GM18505 (cell line): ENCODE results near the gene DCTN4.

ENCODE experiments used
- ATAC-seq: cut with Tn5 transposase; IDR thresholded peaks from one replicate; pipeline ENCODE4 v1.9.1; 2021; ENCODE audit not compliant: unreplicated experiment
- POLR2A ChIP-seq: IDR thresholded peaks from 4 replicates; pipeline ENCODE4 v1.6.1; 2011; ENCODE audit warnings: borderline replicate concordance; ENCODE audit not compliant: insufficient read depth, insufficient read length; ENCODE audit errors: extremely low read depth

DCTN4 gene

DNA sequence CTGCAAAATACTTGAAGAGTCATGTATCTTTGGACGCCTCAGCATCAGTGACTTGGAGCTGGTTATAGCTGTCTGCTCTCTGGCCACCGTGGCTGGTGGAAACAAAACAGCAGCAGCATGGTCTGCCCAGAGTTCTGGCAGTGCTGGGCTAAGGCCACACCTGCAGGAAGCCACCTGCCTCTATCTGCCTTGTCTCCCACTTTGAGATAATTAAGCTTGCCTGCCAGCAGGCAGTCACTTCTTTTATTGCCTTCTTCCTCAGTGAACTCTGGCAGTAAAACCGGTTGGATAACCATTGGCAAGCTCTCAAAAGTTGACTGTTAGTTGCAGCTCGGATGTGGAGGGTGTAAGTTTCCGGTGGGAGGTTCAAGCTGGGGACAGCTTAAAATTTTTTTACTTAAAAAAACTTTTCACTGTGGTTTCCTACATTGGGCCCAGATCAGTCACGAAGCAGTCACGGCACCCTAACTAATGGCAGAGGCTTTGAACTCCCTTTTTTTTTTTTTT lies 24.7 kb upstream of the DCTN4 start:
- no peak for TF ChIP-seq POLR2A
- ATAC-seq, result peak; percentile 44

DNA sequence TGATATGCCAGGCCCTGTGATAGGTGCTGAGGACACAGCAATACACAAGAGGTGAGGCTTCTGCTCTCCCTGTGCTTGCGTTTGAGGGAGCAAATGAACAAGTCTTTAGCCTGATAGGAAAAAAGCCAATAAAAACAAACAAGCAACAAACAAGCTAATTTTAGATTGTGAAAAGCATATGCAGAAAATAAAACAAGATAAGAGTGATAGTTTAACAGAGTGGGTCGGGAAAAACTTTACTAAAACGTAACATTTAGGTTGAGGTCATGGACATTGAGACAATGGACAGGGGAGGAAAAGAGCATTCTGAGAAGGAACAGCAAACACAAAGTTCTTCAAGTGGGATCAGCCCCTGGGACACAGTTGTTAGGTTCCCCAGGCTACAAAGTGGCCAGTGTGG lies 24.0 kb upstream of the DCTN4 start:
- no peak for TF ChIP-seq POLR2A
- ATAC-seq, result no peak

DNA sequence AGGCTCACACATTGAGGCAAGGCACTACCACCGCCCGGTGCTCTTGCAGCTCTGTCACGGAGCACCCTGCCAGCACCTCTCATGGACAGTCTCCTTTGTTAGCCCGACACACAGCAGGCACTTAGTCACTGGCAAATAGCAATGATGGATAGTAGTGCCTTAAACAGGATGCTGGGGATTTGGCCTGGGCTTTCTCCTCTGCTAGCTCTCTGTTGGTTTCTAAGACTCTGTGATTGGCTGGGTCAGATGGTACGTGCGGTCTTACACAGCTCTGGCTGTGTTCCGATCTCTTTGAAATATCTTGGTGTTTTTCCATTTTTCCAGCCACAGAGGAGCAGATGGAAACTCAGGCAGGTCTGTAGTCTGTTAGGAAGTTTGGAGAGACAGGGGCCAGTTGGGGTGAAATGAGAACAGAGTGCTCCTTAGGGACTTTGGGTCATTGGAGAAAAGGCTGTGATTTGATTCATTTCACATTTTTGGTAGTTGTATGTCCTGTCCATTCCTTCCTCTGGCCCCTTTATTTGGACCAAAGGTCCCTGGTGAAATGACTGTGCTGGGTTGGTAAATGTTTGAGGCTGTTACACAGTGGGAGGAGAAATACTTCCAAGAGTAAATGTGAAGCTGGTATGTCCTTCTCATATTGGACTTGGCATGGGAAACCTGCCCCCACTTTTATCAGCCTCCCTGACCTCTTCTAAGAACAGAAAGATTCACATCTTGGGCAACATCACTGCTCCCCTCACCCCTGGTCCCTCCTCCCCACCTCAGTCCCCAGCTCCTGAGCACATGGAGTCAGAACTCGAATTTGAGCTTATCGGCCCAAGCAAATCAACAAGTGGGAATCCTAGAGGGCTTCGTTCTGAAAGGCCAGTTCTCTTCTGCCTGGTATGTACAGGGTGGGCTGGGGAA lies 23.1 kb upstream of the DCTN4 start:
- no peak for TF ChIP-seq POLR2A
- no peak for ATAC-seq

DNA sequence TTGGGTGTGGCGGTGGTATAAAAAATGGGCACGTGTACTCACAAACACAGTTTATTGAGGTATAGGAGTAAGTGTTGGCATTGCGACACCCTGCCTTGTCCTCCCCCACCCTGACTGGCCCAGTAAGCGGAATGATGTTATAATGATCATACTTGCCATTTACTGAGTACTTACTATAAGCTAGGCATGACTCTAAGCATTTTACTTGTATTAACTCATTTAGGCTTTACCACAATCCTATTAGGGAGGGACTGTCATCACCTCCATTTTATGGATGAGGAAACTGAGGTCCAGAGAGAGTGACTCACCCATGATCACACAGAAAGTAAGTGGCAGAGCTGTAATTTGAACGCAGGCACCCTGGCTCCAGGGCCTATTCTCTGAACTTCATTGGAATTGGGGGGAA lies 22.0 kb upstream of the DCTN4 start:
- no peak for ATAC-seq
- TF ChIP-seq POLR2A, result no peak

DNA sequence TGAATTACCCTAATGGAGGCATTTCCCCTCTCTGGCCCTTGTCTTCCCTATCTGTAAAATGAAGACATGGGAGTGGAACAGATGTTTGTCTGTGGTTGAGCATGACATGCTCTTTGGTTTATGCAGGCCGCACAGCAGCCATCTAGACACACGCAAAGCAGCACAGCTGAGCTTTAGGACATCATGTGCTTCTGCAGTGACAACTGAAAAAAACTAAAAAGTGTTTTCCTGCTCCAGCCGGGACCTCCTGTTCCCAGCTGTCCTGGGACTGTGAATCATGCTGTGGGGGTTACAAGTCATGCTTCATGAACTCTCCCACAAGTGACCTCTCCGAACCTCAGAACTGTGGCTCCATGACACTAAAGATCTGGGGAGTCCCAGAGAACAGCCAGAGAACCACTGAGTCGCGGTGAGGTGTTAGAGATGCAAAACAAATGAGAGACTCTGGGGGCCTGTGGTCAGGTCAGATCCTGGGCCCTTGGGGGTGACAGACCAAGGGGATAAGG lies 21.4 kb upstream of the DCTN4 start:
- TF ChIP-seq POLR2A, result peak; percentile 23

DNA sequence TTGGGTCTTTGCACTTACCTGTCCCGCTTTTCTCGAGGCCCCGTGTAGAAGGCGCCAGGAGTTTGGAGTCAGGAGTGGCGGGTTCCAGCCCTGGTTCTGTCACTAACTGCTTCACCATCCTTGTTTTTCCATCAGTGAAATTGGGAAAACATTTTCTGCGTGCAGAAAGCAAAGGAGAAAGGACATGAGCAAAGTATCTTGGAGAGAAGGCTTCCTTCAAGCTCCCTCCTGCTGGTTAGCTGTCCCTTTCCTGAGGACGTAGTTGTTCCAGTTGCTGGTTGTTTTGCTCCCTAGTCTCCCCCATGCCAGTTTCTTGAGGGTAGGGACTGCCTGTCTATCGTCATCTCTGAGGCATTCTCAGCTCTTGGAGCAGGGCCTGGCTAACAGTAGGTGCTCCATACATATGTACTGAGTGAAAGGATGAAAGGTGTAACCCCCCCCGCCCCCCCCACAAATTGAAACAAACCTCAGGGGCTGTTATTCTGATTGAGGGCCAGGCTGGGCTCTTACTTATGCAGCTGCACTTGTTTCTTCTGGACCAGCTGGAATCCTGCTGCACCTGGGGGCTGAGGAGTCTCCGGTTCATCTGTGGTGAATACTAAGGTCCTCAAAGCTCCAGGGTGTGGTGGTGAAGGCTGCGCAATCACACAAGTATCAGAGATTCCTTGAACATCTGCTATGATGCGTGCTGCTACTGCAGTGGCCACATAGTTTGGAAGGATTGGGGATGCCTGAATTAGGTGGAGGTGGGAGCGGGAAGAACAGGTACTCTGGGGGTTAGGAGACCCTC lies 20.8 kb upstream of the DCTN4 start:
- ATAC-seq, result no peak
- TF ChIP-seq POLR2A, result no peak

More for the DNA sequence above, 21.4 kb upstream of the DCTN4 start:
- ATAC-seq, result peak; percentile 45

DNA sequence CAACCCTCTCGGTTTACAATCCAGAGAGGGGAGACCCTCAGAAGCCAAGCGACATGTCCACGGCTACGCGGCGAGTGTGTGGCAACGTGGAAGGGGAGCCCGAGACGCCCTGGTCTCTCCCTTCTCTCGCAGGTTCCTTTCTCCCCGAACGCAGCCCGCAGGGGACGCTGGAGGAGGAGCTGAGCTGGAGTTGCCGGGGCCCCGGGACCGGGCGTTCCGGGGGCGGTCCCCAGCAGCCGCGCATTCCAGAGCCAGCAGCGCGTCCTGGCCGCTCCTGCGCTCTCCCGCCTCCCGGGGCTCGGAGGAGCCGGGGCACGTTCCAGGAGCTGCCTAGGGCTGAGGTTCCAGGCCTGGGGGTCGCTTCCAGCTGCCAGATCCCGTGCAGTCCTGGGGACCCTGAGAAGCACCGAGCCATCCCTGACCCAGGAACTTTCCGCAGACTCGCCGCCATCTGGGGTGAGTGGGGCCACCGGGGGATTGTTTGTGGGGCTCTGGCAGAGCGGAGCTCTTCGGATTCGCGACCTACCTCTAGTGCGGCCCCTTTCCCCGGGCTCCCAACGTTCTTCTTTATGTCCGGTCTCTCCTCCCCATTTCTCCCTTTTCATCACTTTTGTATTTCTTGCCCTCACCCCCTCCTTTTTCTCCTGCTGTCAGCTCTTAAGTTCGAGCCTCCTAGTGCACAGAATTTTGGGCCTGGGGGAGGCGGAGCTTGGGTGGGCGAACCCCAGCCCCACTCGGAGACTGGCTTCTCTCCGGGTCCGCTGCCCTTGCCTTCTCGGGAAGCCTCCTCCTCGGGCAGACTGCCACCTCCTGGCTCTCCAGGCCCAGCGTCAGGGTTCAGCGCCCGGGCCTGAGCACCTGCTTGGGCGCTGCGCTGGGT lies 19.9 kb upstream of the DCTN4 start, which contains the start of gene SMIM3:
Gene SMIM3 (plus strand): TSS at position 241 of the 880 bp plus-strand sequence. CDS start 16,684 bp downstream, outside the sequence.
- peak; percentile 30 for ATAC-seq
- peak; percentile 18 for TF ChIP-seq POLR2A

DNA sequence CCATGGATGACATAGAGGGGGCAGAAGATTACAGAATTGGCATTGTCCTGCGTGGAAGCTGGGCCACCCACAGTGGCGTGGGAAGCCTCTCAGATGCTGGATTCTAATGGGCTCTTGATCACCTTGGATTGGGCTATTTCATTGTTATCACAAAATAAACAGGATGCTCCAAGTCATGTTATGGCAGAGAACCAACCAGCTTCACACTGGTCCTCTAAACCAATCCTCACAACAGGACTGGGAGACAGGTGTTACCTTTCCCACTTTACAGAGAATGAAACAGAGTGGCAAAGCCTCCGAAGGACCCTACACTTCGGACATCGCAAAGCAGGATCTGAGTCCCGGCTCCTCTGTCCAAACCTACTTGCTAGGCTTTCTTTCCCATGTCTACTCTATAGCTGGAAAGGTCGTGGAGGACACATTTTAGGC lies 19.3 kb upstream of the DCTN4 start:
- ATAC-seq, result peak; percentile 1
- TF ChIP-seq POLR2A, result no peak

DNA sequence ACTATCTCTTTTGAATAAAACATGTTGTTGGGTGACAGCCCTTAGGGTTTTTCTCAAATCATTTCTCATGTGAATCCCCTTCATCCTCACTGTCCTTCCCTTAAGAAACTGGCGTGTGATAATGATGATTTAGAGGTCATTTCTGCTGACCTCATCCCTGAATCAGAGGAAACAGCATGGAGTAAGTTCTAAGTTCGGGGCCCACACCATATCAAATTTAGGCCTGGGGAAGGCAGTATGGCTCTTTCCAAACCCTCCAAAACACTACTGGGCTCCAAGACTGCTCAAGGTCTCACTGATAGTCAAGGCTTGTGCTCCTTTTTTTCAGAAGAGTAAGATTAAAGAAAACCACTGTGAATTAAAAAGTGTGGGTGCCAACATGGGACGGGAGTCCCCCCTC lies 18.9 kb upstream of the DCTN4 start:
- TF ChIP-seq POLR2A, result no peak

DNA sequence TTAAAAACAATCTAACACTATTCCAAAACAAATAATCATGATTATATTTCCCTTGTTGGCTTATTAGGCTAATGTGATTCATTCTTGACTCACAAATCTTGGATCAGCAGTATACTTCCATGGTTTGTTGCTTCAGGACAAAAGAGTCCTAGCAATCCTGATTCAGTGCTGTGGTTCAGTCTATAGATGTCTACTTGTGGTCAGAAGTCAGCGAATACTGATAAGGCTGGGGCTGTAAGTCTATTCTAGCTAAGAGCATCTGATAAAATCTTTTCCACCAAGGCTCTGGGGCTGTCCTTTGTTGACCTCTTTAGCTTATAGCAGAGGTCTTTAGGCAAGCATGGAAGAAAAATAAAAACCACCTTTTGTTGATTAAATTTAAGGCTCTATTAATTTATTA lies 15.3 kb upstream of the DCTN4 start:
- ATAC-seq, result no peak
- no peak for TF ChIP-seq POLR2A

More for the DNA sequence above, 18.9 kb upstream of the DCTN4 start:
- ATAC-seq, result no peak

DNA sequence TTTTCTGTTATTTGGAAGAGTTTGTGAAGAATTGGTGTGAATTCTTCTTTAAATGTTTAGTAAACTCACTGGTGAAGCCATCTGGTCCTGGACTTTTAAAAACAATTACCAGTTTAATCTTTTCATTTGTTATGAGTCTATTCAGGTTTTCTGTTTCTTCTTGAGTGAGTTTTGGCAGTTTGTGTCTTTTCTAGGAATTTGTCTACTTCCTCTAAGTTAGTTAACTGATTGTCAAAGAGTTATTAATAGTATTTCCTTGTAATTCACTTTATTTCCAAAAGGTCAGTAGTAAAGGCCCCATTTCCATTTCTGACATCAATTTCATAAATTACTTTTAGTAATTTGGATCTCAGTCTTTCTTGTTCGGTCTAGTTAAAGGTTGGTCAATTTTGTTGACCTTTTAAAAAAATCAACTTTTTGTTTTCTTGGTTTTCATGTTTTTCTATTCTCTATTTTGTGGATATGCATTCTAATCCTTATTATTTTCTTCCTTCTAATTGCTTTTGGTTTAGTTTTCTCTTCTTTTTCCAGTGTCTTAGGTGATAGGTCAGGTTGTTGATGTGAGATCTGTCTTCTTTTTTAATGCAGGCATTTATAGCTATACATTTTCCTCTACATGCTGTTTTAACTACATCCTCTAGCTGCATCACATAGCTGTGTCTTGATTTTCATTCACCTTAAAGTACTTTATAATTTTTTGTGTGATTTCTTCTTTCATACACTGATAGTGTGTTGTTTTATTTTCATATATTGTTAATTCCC lies 12.4 kb upstream of the DCTN4 start:
- TF ChIP-seq POLR2A, result no peak
- ATAC-seq, result no peak

DNA sequence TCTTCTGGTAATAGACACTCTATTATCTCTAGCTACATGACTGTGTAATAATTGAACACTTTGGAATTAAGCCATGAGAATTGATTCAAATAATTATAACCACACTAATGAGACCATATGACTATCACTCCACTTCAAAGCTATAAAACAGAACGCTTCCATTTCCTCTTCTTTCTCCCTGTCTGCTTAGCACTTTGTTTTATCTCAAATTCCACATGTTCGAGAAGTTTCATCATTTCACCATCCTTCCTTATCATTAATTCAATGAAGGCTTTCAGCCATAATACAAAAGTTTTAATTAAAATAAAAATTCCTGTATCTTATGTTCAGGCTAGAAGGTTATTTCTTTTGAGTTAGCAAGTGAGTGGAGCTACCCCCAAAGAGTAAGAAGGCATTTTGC lies 7.4 kb upstream of the DCTN4 start:
- ATAC-seq, result no peak
- no peak for TF ChIP-seq POLR2A
